ENCODE results near the gene RGS17.

RGS17 gene

DNA sequence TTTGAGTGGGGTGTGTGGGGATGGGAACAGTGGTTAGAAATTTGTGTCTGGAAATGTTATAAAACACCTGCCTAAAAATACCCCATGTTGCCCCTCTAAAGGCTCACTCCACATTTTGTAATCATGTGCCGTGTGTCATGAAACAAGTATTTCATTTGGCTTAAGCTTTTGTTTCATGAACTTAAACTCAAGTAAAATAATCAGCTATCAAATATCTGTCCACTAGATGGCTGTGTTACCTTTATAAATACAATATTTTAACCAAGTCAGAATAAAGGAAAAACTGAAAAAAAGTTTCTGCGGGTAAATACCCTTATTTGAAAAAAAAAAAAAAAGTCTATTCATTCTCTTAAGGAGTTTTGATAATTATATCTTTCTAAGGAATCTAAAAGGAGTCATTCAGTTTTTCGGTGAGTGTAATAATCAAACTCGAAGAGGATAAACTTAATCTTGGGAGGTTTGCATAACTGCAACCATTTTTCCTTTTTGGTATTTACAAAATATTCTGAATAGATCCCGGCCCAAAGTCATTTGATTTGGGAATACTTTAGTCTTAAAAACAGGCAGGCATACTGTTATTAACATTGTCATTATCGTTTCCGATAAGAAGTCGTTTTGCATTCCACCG lies 98.7 kb downstream of the RGS17 start:
- H3K4me2 ChIP-seq, result no peak overlapping the region
- no peak overlapping the region for H3K9ac ChIP-seq
- no peak overlapping the region for H3K27ac ChIP-seq
- TF ChIP-seq, protein P1, sequence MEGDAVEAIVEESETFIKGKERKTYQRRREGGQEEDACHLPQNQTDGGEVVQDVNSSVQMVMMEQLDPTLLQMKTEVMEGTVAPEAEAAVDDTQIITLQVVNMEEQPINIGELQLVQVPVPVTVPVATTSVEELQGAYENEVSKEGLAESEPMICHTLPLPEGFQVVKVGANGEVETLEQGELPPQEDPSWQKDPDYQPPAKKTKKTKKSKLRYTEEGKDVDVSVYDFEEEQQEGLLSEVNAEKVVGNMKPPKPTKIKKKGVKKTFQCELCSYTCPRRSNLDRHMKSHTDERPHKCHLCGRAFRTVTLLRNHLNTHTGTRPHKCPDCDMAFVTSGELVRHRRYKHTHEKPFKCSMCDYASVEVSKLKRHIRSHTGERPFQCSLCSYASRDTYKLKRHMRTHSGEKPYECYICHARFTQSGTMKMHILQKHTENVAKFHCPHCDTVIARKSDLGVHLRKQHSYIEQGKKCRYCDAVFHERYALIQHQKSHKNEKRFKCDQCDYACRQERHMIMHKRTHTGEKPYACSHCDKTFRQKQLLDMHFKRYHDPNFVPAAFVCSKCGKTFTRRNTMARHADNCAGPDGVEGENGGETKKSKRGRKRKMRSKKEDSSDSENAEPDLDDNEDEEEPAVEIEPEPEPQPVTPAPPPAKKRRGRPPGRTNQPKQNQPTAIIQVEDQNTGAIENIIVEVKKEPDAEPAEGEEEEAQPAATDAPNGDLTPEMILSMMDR (conservative IDR thresholded peaks at IDR 0.05; ENCODE audit: low read depth, low read length), result peak; percentile 64
- no peaks in the 10 kb centered on the region for H3K36me3 ChIP-seq (ENCODE audit: insufficient read depth)
- no peaks in the 10 kb centered on the region for H3K27me3 ChIP-seq (ENCODE audit: insufficient read depth, low read depth)
- no peak overlapping the region for H2AFZ ChIP-seq (ENCODE audit: low read depth)
- no peak overlapping the region for H3K4me3 ChIP-seq (IDR thresholded peaks at IDR 0.05; ENCODE audit: insufficient read depth, low read depth, low read length)
- H4K20me1 ChIP-seq (ENCODE audit: insufficient read depth), result no peaks in the 10 kb centered on the region
- H3K4me1 ChIP-seq (ENCODE audit: low read depth, poor library complexity, severe bottlenecking), result no peaks in the 10 kb centered on the region
- H3K79me2 ChIP-seq (ENCODE audit: insufficient read depth, low read depth), result no peaks in the 10 kb centered on the region

DNA sequence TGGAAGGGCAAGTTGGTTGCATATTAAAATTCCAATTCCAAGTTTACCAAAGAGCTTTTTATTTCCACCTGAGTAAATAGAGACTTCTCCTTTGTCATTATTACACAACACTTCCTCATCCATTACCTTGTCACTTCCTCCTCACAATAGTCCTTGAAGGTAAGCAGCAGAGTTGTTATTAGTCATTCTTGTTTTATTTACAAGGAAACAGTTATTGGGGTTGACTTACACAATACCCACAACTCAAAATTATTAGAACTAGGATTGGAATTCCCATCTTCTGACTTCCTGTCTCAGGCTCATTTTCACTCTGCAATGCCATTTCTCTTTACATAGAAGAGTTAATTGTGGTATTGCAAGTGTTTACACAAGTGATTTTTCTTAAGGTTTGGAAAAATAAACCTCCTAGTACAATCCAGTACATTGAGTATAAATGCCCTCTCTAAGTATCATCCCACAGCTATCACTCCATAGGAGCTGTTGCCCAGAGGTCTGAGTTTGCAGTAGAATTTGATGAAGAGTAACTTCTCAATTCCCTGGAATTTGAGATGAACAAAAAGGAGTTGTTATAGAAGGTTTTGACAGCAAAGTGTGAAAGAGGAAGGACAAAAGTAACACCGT lies 99.6 kb downstream of the RGS17 start:
- Histone ChIP-seq H3K27ac (no peak overlapping the region), H2AFZ (ENCODE audit: low read depth) (no peak overlapping the region), H3K79me2 (ENCODE audit: insufficient read depth, low read depth) (no peaks in the 10 kb centered on the region), H3K9ac (no peak overlapping the region), H3K36me3 (ENCODE audit: insufficient read depth) (no peaks in the 10 kb centered on the region), H3K27me3 (ENCODE audit: insufficient read depth, low read depth) (no peaks in the 10 kb centered on the region), H3K4me2 (no peak overlapping the region), H3K4me3 (IDR thresholded peaks at IDR 0.05; ENCODE audit: insufficient read depth, low read depth, low read length) (no peak overlapping the region), H4K20me1 (ENCODE audit: insufficient read depth) (no peaks in the 10 kb centered on the region), H3K4me1 (ENCODE audit: low read depth, poor library complexity, severe bottlenecking) (no peaks in the 10 kb centered on the region)
- TF ChIP-seq, protein P1 (conservative IDR thresholded peaks at IDR 0.05; ENCODE audit: low read depth, low read length), result no peak

DNA sequence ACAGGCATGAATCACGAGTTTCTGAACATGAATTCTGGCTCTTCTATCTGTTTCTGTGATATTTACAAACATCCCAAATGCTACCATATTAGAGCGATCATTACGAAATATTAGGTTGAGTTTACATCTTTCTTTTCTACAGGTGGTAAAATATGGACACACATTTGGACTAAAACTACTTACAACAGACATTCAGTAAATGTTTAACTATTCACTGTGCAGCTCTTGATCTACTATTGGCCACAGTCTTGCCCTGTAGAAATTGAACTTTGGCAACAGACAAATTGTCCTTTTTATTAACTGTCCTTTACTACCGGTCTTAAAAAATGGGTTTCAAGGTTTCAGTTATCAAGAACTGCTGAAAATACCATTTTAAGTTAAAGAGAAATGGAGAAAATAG lies 102.1 kb downstream of the RGS17 start:
- no peak overlapping the region for H2AFZ ChIP-seq (ENCODE audit: low read depth)

DNA sequence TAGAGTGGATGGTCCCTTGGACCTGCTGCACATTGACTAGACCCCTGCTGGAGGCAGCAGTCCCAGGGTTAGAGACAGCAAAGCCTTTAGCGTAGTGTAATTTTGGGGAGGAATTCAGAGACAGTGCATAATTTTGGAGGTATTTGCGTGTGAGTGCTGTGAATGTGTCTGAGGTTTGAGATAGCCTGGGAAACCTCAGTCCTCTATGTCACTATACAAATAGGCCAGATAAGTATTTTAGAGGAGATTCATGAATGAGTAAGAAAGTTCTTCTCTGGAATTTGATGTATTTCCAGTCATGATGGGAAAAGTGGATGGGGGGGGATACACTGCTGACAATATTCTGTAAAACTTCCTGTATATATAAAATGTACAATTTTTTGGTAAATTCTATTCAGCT lies 102.8 kb downstream of the RGS17 start:
- Histone ChIP-seq H3K4me1 (ENCODE audit: low read depth, poor library complexity, severe bottlenecking) (peaks cover 5% of the 10 kb centered on the region), H3K4me2 (no peak overlapping the region), H3K4me3 (IDR thresholded peaks at IDR 0.05; ENCODE audit: insufficient read depth, low read depth, low read length) (no peak overlapping the region), H2AFZ (ENCODE audit: low read depth) (no peak overlapping the region), H3K79me2 (ENCODE audit: insufficient read depth, low read depth) (no peaks in the 10 kb centered on the region), H3K36me3 (ENCODE audit: insufficient read depth) (no peaks in the 10 kb centered on the region), H3K9ac (no peak overlapping the region), H3K27me3 (ENCODE audit: insufficient read depth, low read depth) (no peaks in the 10 kb centered on the region), H4K20me1 (ENCODE audit: insufficient read depth) (no peaks in the 10 kb centered on the region), H3K27ac (no peak overlapping the region)
- TF ChIP-seq, protein P1 (conservative IDR thresholded peaks at IDR 0.05; ENCODE audit: low read depth, low read length), result no peak

More for the DNA sequence above, 102.1 kb downstream of the RGS17 start:
- Histone ChIP-seq H3K27me3 (ENCODE audit: insufficient read depth, low read depth) (no peaks in the 10 kb centered on the region), H3K4me1 (ENCODE audit: low read depth, poor library complexity, severe bottlenecking) (peaks cover 5% of the 10 kb centered on the region), H3K27ac (no peak overlapping the region), H3K4me3 (IDR thresholded peaks at IDR 0.05; ENCODE audit: insufficient read depth, low read depth, low read length) (no peak overlapping the region), H3K36me3 (ENCODE audit: insufficient read depth) (no peaks in the 10 kb centered on the region), H3K9ac (no peak overlapping the region), H3K4me2 (no peak overlapping the region), H3K79me2 (ENCODE audit: insufficient read depth, low read depth) (no peaks in the 10 kb centered on the region), H4K20me1 (ENCODE audit: insufficient read depth) (no peaks in the 10 kb centered on the region)
- TF ChIP-seq, protein P1 (conservative IDR thresholded peaks at IDR 0.05; ENCODE audit: low read depth, low read length), result no peak
